WTC11 (cell line): ENCODE data around the gene BORCS8. TPM values are rescaled to one million over a fixed set of nuclear protein-coding genes. Genes with fewer than 3 reads are reported as not detected.

ENCODE experiments used
- ATAC-seq: fragments of 200-7000 bp; cut with Tn5 transposase; 2 replicates; pipeline ENCODE4 v1.10.0; 2021; ENCODE audit warnings: mild to moderate bottlenecking, moderate library complexity
- CTCF ChIA-PET: fragments of 300-600 bp; sonication (Branson Sonifier 250); formaldehyde crosslinking; loops from one replicate; lab custom pipeline; 2021; ENCODE audit warnings: antibody characterized with exemption; lab: Charles Lee
- POLR2A ChIA-PET: fragments of 350-600 bp; sonication (Branson Sonifier 250); formaldehyde crosslinking; loops from one replicate; lab custom pipeline; 2021; ENCODE audit warnings: antibody characterized with exemption; lab: Charles Lee
- DNase-seq: peaks from one replicate; pipeline ENCODE4 v3.0.0; 2021; ENCODE audit warnings: low spot score
- H3K27ac Mint-ChIP-seq: 2 replicates; pipeline ENCODE4 v1.8.0; 2021; ENCODE audit warnings: mixed read lengths
- H3K27me3 Mint-ChIP-seq: 2 replicates; pipeline ENCODE4 v1.8.0; 2021; ENCODE audit warnings: low read depth, mild to moderate bottlenecking, moderate library complexity, mixed read lengths
- H3K36me3 Mint-ChIP-seq: 2 replicates; pipeline ENCODE4 v1.8.0; 2021; ENCODE audit warnings: mixed read lengths
- H3K4me1 Mint-ChIP-seq: 2 replicates; pipeline ENCODE4 v1.8.0; 2022; ENCODE audit warnings: mixed read lengths
- H3K4me3 Mint-ChIP-seq: 2 replicates; pipeline ENCODE4 v1.8.0; 2021; ENCODE audit warnings: mild to moderate bottlenecking, moderate library complexity, mixed read lengths
- H3K9me3 Mint-ChIP-seq: 2 replicates; pipeline ENCODE4 v1.8.0; 2021; ENCODE audit warnings: mixed read lengths
- ATF1 ChIP-seq: sonication (generic); formaldehyde crosslinking; IDR thresholded peaks from 2 replicates; pipeline ENCODE4 v1.8.1; 2023; ENCODE audit warnings: mild to moderate bottlenecking, moderate library complexity, missing genetic modification reagents
- ATF6 ChIP-seq: sonication (generic); formaldehyde crosslinking; IDR thresholded peaks from 2 replicates; pipeline ENCODE4 v1.8.1; 2023; ENCODE audit warnings: mild to moderate bottlenecking, missing genetic modification reagents
- CREB1 ChIP-seq: sonication (generic); formaldehyde crosslinking; IDR thresholded peaks from 2 replicates; pipeline ENCODE4 v1.8.0; 2023; ENCODE audit warnings: mild to moderate bottlenecking, missing genetic modification reagents
- CTCF ChIP-seq: fragments of 200-600 bp; IDR thresholded peaks from 2 replicates; pipeline ENCODE4 v1.8.0; 2022; ENCODE audit warnings: antibody characterized with exemption
- EMX1 ChIP-seq: fragments of 250-450 bp; sonication (Bioruptor Pico); IDR thresholded peaks from 2 replicates; pipeline ENCODE4 v1.8.0; 2021; ENCODE audit warnings: mild to moderate bottlenecking
- ERG ChIP-seq: fragments of 250-450 bp; sonication (Bioruptor Pico); IDR thresholded peaks from 2 replicates; pipeline ENCODE4 v1.8.0; 2021; ENCODE audit warnings: mild to moderate bottlenecking
- ETV6 ChIP-seq: sonication (generic); formaldehyde crosslinking; IDR thresholded peaks from 2 replicates; pipeline ENCODE4 v1.8.1; 2022; ENCODE audit warnings: mild to moderate bottlenecking, missing genetic modification reagents
- FOXK1 ChIP-seq: sonication (generic); formaldehyde crosslinking; IDR thresholded peaks from 2 replicates; pipeline ENCODE4 v1.8.0; 2022; ENCODE audit warnings: mild to moderate bottlenecking, moderate library complexity, missing genetic modification reagents
- GRHL2 ChIP-seq: fragments of 250-450 bp; sonication (Bioruptor Pico); IDR thresholded peaks from 2 replicates; pipeline ENCODE4 v1.8.0; 2022; ENCODE audit warnings: mild to moderate bottlenecking, moderate library complexity; ENCODE audit not compliant: insufficient replicate concordance, severe bottlenecking
- NR2C2 ChIP-seq: sonication (generic); formaldehyde crosslinking; IDR thresholded peaks from 2 replicates; pipeline ENCODE4 v1.8.0; 2022; ENCODE audit warnings: mild to moderate bottlenecking, missing genetic modification reagents
- SMAD3 ChIP-seq: sonication (generic); formaldehyde crosslinking; IDR thresholded peaks from 2 replicates; pipeline ENCODE4 v1.8.0; 2022; ENCODE audit warnings: missing genetic modification reagents, mild to moderate bottlenecking, borderline replicate concordance
- TP53 ChIP-seq: sonication (generic); formaldehyde crosslinking; IDR thresholded peaks from 2 replicates; pipeline ENCODE4 v1.8.1; 2023; ENCODE audit warnings: mild to moderate bottlenecking, missing genetic modification reagents
- ZNF121 ChIP-seq: sonication (generic); formaldehyde crosslinking; IDR thresholded peaks from 2 replicates; pipeline ENCODE4 v1.8.0; 2023; ENCODE audit warnings: missing genetic modification reagents
- ZNF232 ChIP-seq: sonication (generic); formaldehyde crosslinking; IDR thresholded peaks from 2 replicates; pipeline ENCODE4 v1.8.0; 2022; ENCODE audit warnings: mild to moderate bottlenecking, missing genetic modification reagents
- ZNF263 ChIP-seq: sonication (generic); formaldehyde crosslinking; IDR thresholded peaks from 2 replicates; pipeline ENCODE4 v1.8.1; 2022; ENCODE audit warnings: low read depth, mild to moderate bottlenecking, moderate library complexity, missing genetic modification reagents
- ZNF396 ChIP-seq: fragments of 250-450 bp; sonication (Bioruptor Pico); IDR thresholded peaks from 2 replicates; pipeline ENCODE4 v1.8.0; 2021; ENCODE audit warnings: mild to moderate bottlenecking, moderate library complexity, borderline replicate concordance
- total RNA-seq: library from RNA; stranded (reverse); gene quantifications from 3 replicates; pipeline ENCODE4 v1.2.3, GENCODE V29; 2021
- TF ChIP-seq, protein P1 (sequence below): sonication (generic); formaldehyde crosslinking; IDR thresholded peaks from 2 replicates; pipeline ENCODE4 v1.8.0; 2022; ENCODE audit warnings: mild to moderate bottlenecking, missing genetic modification reagents
- TF ChIP-seq, protein P2 (sequence below): sonication (generic); formaldehyde crosslinking; IDR thresholded peaks from 2 replicates; pipeline ENCODE4 v1.8.1; 2023; ENCODE audit warnings: mild to moderate bottlenecking, missing genetic modification reagents, moderate library complexity
- TF ChIP-seq, protein P3 (sequence below): sonication (generic); formaldehyde crosslinking; conservative IDR thresholded peaks from 2 replicates; pipeline ENCODE4 v1.8.1; 2022; ENCODE audit warnings: mild to moderate bottlenecking, missing genetic modification reagents
- TF ChIP-seq, protein P4 (sequence below): sonication (generic); formaldehyde crosslinking; IDR thresholded peaks from 2 replicates; pipeline ENCODE4 v1.8.0; 2022; ENCODE audit warnings: missing genetic modification reagents

The BORCS8 gene
- total RNA-seq, 1 experiment from 2014 or later = 20.9 TPM

- TF ChIP-seq SMAD3 (CRISPR knock-in tag) = no peak
These were observed 24.3 kb downstream of the BORCS8 start (continued) for GRCh38 chr19:19167612-19168011.

DNA sequence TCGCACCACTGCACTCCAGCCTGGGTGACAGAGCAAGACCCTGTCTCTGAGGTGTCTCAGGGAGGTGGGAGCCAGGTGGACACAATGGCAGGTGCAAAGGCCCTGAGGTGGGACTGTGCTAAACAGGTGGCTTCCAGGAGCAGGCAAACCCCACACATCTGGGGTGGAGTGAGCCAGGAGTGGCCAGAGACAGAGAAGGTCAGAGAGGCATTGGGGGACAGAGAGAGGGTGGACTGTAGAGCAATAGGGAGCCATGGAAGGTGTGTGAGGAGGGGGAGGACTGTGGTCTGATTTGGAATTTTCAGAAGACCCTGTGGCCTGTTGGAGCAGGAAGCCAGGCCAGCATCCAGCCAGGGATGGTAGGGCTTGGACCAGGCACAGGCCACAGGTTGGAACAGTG is 26.6 kb downstream of the BORCS8 start:
- CTCF ChIA-PET = no interaction called here
- no peak for TF ChIP-seq ATF1 (CRISPR knock-in tag)
- TF ChIP-seq, protein P1, sequence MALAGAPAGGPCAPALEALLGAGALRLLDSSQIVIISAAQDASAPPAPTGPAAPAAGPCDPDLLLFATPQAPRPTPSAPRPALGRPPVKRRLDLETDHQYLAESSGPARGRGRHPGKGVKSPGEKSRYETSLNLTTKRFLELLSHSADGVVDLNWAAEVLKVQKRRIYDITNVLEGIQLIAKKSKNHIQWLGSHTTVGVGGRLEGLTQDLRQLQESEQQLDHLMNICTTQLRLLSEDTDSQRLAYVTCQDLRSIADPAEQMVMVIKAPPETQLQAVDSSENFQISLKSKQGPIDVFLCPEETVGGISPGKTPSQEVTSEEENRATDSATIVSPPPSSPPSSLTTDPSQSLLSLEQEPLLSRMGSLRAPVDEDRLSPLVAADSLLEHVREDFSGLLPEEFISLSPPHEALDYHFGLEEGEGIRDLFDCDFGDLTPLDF = no peak
- TF ChIP-seq CTCF = no peak
- TF ChIP-seq, protein P2, sequence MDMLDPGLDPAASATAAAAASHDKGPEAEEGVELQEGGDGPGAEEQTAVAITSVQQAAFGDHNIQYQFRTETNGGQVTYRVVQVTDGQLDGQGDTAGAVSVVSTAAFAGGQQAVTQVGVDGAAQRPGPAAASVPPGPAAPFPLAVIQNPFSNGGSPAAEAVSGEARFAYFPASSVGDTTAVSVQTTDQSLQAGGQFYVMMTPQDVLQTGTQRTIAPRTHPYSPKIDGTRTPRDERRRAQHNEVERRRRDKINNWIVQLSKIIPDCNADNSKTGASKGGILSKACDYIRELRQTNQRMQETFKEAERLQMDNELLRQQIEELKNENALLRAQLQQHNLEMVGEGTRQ (CRISPR knock-in tag) = no peak
- no peak for TF ChIP-seq ZNF121 (CRISPR knock-in tag)
- TF ChIP-seq NR2C2 (CRISPR knock-in tag) = no peak
- TF ChIP-seq EMX1 = no peak
- TF ChIP-seq ETV6 (CRISPR knock-in tag) = no peak
- no peak for TF ChIP-seq ATF6 (CRISPR knock-in tag)

DNA sequence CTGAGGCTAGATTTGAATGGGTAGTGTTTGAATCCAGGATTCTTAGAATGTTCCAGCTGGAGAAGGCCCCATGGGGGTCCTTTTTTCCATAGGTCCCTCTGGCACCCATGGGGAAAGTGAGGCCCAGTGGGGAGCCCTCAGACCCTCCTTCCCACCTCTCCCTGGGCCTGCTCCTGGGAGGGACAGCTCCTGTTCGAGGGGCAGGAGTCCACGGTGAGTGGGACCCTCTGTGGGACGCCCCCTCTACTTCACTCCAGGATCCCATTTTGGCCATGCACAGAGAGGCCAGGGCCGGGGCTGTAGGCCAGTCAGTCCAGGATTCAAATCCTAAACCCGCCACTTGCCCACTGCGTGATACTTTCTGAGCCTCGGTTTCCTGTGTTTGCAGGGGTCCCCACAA is 29.5 kb downstream of the BORCS8 start:
- Mint-ChIP-seq H3K27me3 (peaks cover 27% of the 10 kb centered on the region), H3K4me1 (peaks cover 7% of the 10 kb centered on the region), H3K9me3 (no peaks in the 10 kb centered on the region), H3K36me3 (no peaks in the 10 kb centered on the region), H3K4me3 (no peak overlapping the region), H3K27ac (no peak overlapping the region)
- ATAC-seq (no peak), DNase-seq (no peak)
- POLR2A ChIA-PET = interaction anchor here (2.1 kb wide), 1 partner anchor 7 kb away, joined by 12 read pairs; the partner anchor contains the start of gene MEF2B
- CTCF ChIA-PET = interaction anchor here (1.0 to 1.2 kb wide), 2 partner anchors 17 to 24 kb away, joined by 3 to 5 read pairs; no protein-coding TSS in a partner anchor
- no peak for TF ChIP-seq ERG (CRISPR knock-in tag)
- TF ChIP-seq ZNF263 = no peak
- TF ChIP-seq FOXK1 (CRISPR knock-in tag) = no peak
- TF ChIP-seq, protein P3, sequence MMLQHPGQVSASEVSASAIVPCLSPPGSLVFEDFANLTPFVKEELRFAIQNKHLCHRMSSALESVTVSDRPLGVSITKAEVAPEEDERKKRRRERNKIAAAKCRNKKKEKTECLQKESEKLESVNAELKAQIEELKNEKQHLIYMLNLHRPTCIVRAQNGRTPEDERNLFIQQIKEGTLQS (CRISPR knock-in tag) = no peak
- TF ChIP-seq, protein P4, sequence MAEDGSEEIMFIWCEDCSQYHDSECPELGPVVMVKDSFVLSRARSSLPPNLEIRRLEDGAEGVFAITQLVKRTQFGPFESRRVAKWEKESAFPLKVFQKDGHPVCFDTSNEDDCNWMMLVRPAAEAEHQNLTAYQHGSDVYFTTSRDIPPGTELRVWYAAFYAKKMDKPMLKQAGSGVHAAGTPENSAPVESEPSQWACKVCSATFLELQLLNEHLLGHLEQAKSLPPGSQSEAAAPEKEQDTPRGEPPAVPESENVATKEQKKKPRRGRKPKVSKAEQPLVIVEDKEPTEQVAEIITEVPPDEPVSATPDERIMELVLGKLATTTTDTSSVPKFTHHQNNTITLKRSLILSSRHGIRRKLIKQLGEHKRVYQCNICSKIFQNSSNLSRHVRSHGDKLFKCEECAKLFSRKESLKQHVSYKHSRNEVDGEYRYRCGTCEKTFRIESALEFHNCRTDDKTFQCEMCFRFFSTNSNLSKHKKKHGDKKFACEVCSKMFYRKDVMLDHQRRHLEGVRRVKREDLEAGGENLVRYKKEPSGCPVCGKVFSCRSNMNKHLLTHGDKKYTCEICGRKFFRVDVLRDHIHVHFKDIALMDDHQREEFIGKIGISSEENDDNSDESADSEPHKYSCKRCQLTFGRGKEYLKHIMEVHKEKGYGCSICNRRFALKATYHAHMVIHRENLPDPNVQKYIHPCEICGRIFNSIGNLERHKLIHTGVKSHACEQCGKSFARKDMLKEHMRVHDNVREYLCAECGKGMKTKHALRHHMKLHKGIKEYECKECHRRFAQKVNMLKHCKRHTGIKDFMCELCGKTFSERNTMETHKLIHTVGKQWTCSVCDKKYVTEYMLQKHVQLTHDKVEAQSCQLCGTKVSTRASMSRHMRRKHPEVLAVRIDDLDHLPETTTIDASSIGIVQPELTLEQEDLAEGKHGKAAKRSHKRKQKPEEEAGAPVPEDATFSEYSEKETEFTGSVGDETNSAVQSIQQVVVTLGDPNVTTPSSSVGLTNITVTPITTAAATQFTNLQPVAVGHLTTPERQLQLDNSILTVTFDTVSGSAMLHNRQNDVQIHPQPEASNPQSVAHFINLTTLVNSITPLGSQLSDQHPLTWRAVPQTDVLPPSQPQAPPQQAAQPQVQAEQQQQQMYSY = no peak
- no peak for TF ChIP-seq GRHL2 (CRISPR knock-in tag)
- TF ChIP-seq, protein P1 = no peak
- no peak for TF ChIP-seq SMAD3 (CRISPR knock-in tag)
- TF ChIP-seq, protein P2 (CRISPR knock-in tag) = no peak
- TF ChIP-seq TP53 = no peak
- no peak for TF ChIP-seq ZNF396 (CRISPR knock-in tag)
- TF ChIP-seq CREB1 (CRISPR knock-in tag) = no peak
- no peak for TF ChIP-seq ZNF232 (CRISPR knock-in tag)

More for the DNA sequence above, 26.6 kb downstream of the BORCS8 start:
- H3K27me3 Mint-ChIP-seq = peaks cover 47% of the 10 kb centered on the region
- no peaks in the 10 kb centered on the region for H3K9me3 Mint-ChIP-seq
- POLR2A ChIA-PET = no interaction called here
- H3K4me3 Mint-ChIP-seq = no peak overlapping the region
- ATAC-seq (no peak), DNase-seq (no peak)
- no peaks in the 10 kb centered on the region for H3K36me3 Mint-ChIP-seq
- no peak overlapping the region for H3K27ac Mint-ChIP-seq
- H3K4me1 Mint-ChIP-seq = peaks cover 14% of the 10 kb centered on the region
